Lung (tissue), 12 donors: ENCODE measurements around the gene PHOX2A. TPM values are rescaled to one million over a fixed set of nuclear protein-coding genes. Genes with fewer than 3 reads are reported as not detected.

ENCODE experiments used
- ATAC-seq: fragments of 200-7000 bp; cut with Tn5 transposase; one replicate; pipeline ENCODE4 v1.9.1; 2020; ENCODE audit warnings: moderate number of reproducible peaks; ENCODE audit not compliant: insufficient read depth, low FRiP score
- DNase-seq, 3 donors: peaks; one replicate each; pipeline ENCODE4 v3.0.0-alpha.2; 2013 to 2017
- H3K27ac ChIP-seq, 2 donors: one replicate each; pipeline ENCODE4 v1.5.1; 2013; ENCODE audit warnings: mild to moderate bottlenecking in 2 of 2, moderate library complexity in 2 of 2, control low read depth in 1 of 2, inconsistent platforms in 1 of 2, low read depth in 1 of 2, low read length in 1 of 2
- H3K27me3 ChIP-seq, 3 donors: one replicate each; pipeline ENCODE4 v1.5.1; 2013; ENCODE audit warnings: low read length in 2 of 3; ENCODE audit not compliant: control insufficient read depth in 3 of 3, insufficient read depth in 3 of 3
- H3K36me3 ChIP-seq, 4 donors: one replicate each; pipeline ENCODE4 v1.5.1; 2013; ENCODE audit warnings: low read length in 4 of 4, mild to moderate bottlenecking in 1 of 4, moderate library complexity in 1 of 4; ENCODE audit not compliant: control insufficient read depth in 4 of 4, insufficient read depth in 4 of 4
- H3K4me1 ChIP-seq, 5 donors: one replicate each; pipeline ENCODE4 v1.5.1; 2013; ENCODE audit warnings: low read length in 5 of 5, mild to moderate bottlenecking in 2 of 5, moderate library complexity in 1 of 5; ENCODE audit not compliant: control insufficient read depth in 5 of 5, insufficient read depth in 5 of 5
- H3K4me3 ChIP-seq: one replicate; pipeline ENCODE4 v1.5.1; 2013; ENCODE audit warnings: mild to moderate bottlenecking, control low read depth, moderate library complexity
- H3K9ac ChIP-seq, 2 donors: one replicate each; pipeline ENCODE4 v1.5.1; 2013; ENCODE audit warnings: low read length in 2 of 2, control low read depth in 1 of 2; ENCODE audit not compliant: insufficient read depth in 1 of 2
- H3K9me3 ChIP-seq, 4 donors: one replicate each; pipeline ENCODE4 v1.5.1; 2013; ENCODE audit warnings: low read length in 3 of 4, mild to moderate bottlenecking in 1 of 4, moderate library complexity in 1 of 4; ENCODE audit not compliant: control insufficient read depth in 4 of 4, insufficient read depth in 3 of 4
- CTCF ChIP-seq: IDR thresholded peaks from 2 replicates; pipeline ENCODE4 v1.5.1; 2012; ENCODE audit warnings: mild to moderate bottlenecking; ENCODE audit errors: control extremely low read depth, extremely low read depth
- WGBS, 2 donors: extraction: QIAGEN DNeasy Blood & Tissue Kit; methylation state at CpG; one replicate each; pipeline ENCODE4 v1.1.7; 2013; 5-methylcytosine and 5-hydroxymethylcytosine counted together
- polyA plus RNA-seq, 2 donors: library from polyadenylated mRNA; stranded (reverse); fragments of 200-250 nt; gene quantifications; one replicate each; pipeline ENCODE4 v1.2.1, GENCODE V29; 2013
- total RNA-seq, 2 donors: library from RNA; depleted of rRNA in 1 of 2; stranded (reverse); fragments of >200 nt in 1 of 2; gene quantifications; one replicate each; pipeline ENCODE4 v1.2.1, GENCODE V29; 2014 to 2021
- donor health status: control.
- donor health status: control.
- donor health status: Bipolar disorder and iron deficiency.
- donor health status: healthy.
- donor health status: DM: yes; HTN: yes; CAD: no.

Gene PHOX2A
- total and polyA plus RNA-seq, 4 donors = not detected

- Histone ChIP-seq H3K4me3 (no peak overlapping the region), H3K9me3 (peaks cover 0 to 2% (median 0%) of the 10 kb centered on the region in 4 donors), H3K36me3 (peaks cover 0 to 84% (median 66%) of the 10 kb centered on the region in 4 donors), H3K27me3 (peaks cover 0 to 3% (median 0%) of the 10 kb centered on the region in 3 donors), H3K9ac (no peak overlapping the region), H3K4me1 (peaks cover 0 to 15% (median 7%) of the 10 kb centered on the region in 5 donors), H3K27ac (no peak overlapping the region)
- DNase-seq = no peak
- TF ChIP-seq CTCF = no peak
- WGBS, 2 donors = 39 to 63% methylated on average over 3 of the region's 3 CpGs
- ATAC-seq = no peak
These were observed 9.5 kb downstream of the PHOX2A start for GRCh38 chr11:72234514-72234830.

- Histone ChIP-seq H3K36me3 (peaks cover 0 to 89% (median 71%) of the 10 kb centered on the region in 4 donors), H3K9me3 (peaks cover 0 to 2% (median 0%) of the 10 kb centered on the region in 4 donors), H3K4me3 (no peak overlapping the region), H3K9ac (no peak overlapping the region), H3K27ac (no peak overlapping the region), H3K4me1 (peaks cover 0 to 10% (median 5%) of the 10 kb centered on the region in 5 donors), H3K27me3 (no peaks in the 10 kb centered on the region)
- 91 to 94% methylated on average over 8 of the region's 8 CpGs for WGBS, 2 donors
- TF ChIP-seq CTCF = no peak
- no peak for ATAC-seq
- no peak for DNase-seq
These were observed 10.0 kb downstream of the PHOX2A start for GRCh38 chr11:72233773-72234513.

- Histone ChIP-seq H3K27ac (no peak overlapping the region), H3K36me3 (peaks cover 0 to 93% (median 74%) of the 10 kb centered on the region in 4 donors), H3K9me3 (peaks cover 0 to 2% (median 0%) of the 10 kb centered on the region in 4 donors), H3K4me3 (no peak overlapping the region), H3K9ac (no peak overlapping the region), H3K27me3 (no peaks in the 10 kb centered on the region), H3K4me1 (peaks cover 0 to 6% (median 5%) of the 10 kb centered on the region in 5 donors)
- no peak for ATAC-seq
- WGBS, 2 donors = 94 to 95% methylated on average over 13 of the region's 13 CpGs
- TF ChIP-seq CTCF = no peak
- DNase-seq = no peak
These were observed 10.8 kb downstream of the PHOX2A start for GRCh38 chr11:72233056-72233772.
